K562 (cell line): Measurements from ENCODE around the gene ZNF627. TPM values are rescaled to one million over a fixed set of nuclear protein-coding genes. Genes with fewer than 3 reads are reported as not detected.
A peak's percentile ranks its signal among the peaks of the same experiment; 100 is the strongest.

Source experiments
- ATAC-seq: fragments of 200-7000 bp; cut with Tn5 transposase; 3 replicates; pipeline ENCODE4 v1.9.1; 2020; ENCODE audit warnings: moderate library complexity
- BruUV-seq: library from RNA; stranded (reverse); fragments of 400-500 nt; replicated peaks from 2 replicates; lab custom pipeline; 2021; lab: Mats Ljungman, UMichigan
- CTCF ChIA-PET: fragments of 300-600 bp; formaldehyde crosslinking; extraction: SDS; loops from one replicate; lab custom pipeline; 2021; ENCODE audit warnings: low intra/inter-chr PET ratio; lab: Yijun Ruan, JAX
- POLR2A ChIA-PET: fragments of 300-600, 350-650 bp; sonication (Branson Sonifier 250); formaldehyde crosslinking; extraction: SDS; loops from one replicate; lab custom pipeline; 2021; ENCODE audit warnings: antibody characterized with exemption, inconsistent platforms; lab: Yijun Ruan, JAX
- DNase-seq, 4 experiments: peaks; one replicate each; pipeline versions ENCODE4 v3.0.0 to v3.0.0-alpha.2; 2011 to 2018; ENCODE audit warnings: low spot score in 3 of 4, mixed read lengths in 3 of 4; ENCODE audit errors: extremely low read depth in 1 of 4
- FAIRE-seq: peaks from 2 replicates; lab custom pipeline; 2011; peaks lifted over from hg19 to GRCh38; lab: Jason Lieb, UNC
- H2AFZ ChIP-seq: 2 replicates; pipeline ENCODE4 v1.6.0; 2011; ENCODE audit warnings: low read depth, low read length, control low read depth, inconsistent platforms
- H3K27ac ChIP-seq: fragments of 200-600 bp; 3 replicates; pipeline ENCODE4 v1.8.0; 2011; ENCODE audit warnings: low read depth, mild to moderate bottlenecking, control low read depth, inconsistent platforms, low read length, moderate library complexity, mixed read lengths; ENCODE audit errors: extremely low read depth
- H3K27me3 ChIP-seq, 2 experiments: fragments of 300-600 bp in 1 of 2; 2 replicates in 1 of 2; 3 replicates in 1 of 2; pipeline versions ENCODE4 v1.6.0 to v1.8.0; 2011; ENCODE audit warnings: inconsistent platforms in 2 of 2, low read length in 2 of 2, mild to moderate bottlenecking in 1 of 2, mixed read lengths in 1 of 2, moderate library complexity in 1 of 2; ENCODE audit not compliant: control insufficient read depth in 2 of 2, insufficient read depth in 2 of 2
- H3K36me3 ChIP-seq: fragments of 300-600 bp; 3 replicates; pipeline ENCODE4 v1.8.0; 2011; ENCODE audit warnings: mild to moderate bottlenecking, low read length, inconsistent platforms; ENCODE audit not compliant: control insufficient read depth, insufficient read depth
- H3K4me1 ChIP-seq, 2 experiments: fragments of 200-600 bp in 1 of 2; replicated peaks in 1 of 2; 2 replicates in 1 of 2; 3 replicates in 1 of 2; pipeline versions ENCODE4 v1.5.1 to v1.8.0; 2011; ENCODE audit warnings: inconsistent platforms in 2 of 2, low read length in 2 of 2, mild to moderate bottlenecking in 1 of 2, mixed read lengths in 1 of 2, moderate library complexity in 1 of 2; ENCODE audit not compliant: control insufficient read depth in 2 of 2, insufficient read depth in 2 of 2
- H3K4me2 ChIP-seq: 2 replicates; pipeline ENCODE4 v1.6.1; 2011; ENCODE audit warnings: low read length, control low read depth, inconsistent platforms, mixed read lengths; ENCODE audit not compliant: insufficient read depth
- H3K4me3 ChIP-seq: fragments of 200-600 bp; sonication (generic), shearing (Covaris generic); 2 replicates; pipeline ENCODE4 v1.5.1; 2016; ENCODE audit warnings: control low read depth, inconsistent platforms
- H3K79me2 ChIP-seq: fragments of 200-600 bp; 3 replicates; pipeline ENCODE4 v1.8.0; 2011; ENCODE audit warnings: low read length, inconsistent platforms; ENCODE audit not compliant: control insufficient read depth, insufficient read depth
- H3K9ac ChIP-seq, 2 experiments: 2 replicates each; pipeline versions ENCODE4 v1.6.0 to v1.6.1; 2011; ENCODE audit warnings: low read depth in 2 of 2, low read length in 2 of 2, control low read depth in 1 of 2, inconsistent platforms in 1 of 2, mild to moderate bottlenecking in 1 of 2, mixed read lengths in 1 of 2; ENCODE audit not compliant: insufficient read depth in 1 of 2
- H3K9me1 ChIP-seq: one replicate; pipeline ENCODE4 v1.6.0; 2011; ENCODE audit warnings: inconsistent platforms, mild to moderate bottlenecking, low read length, moderate library complexity; ENCODE audit not compliant: control insufficient read depth, insufficient read depth
- H3K9me3 ChIP-seq: replicated peaks from 2 replicates; pipeline ENCODE4 v1.5.1; 2011; ENCODE audit warnings: low read depth, low read length, inconsistent platforms; ENCODE audit not compliant: control insufficient read depth, insufficient read depth
- H4K20me1 ChIP-seq: replicated peaks from 2 replicates; pipeline ENCODE4 v1.6.1; 2011; ENCODE audit warnings: low read length, inconsistent platforms, mixed read lengths; ENCODE audit not compliant: control insufficient read depth, insufficient read depth
- ARID1B ChIP-seq: fragments of 450-650 bp; IDR thresholded peaks from 2 replicates; pipeline ENCODE4 v1.6.1; 2016; ENCODE audit warnings: antibody characterized with exemption, mild to moderate bottlenecking, inconsistent platforms
- ELF4 ChIP-seq: fragments of 450-650 bp; formaldehyde crosslinking; IDR thresholded peaks from 2 replicates; pipeline ENCODE4 v1.4.0; 2022; ENCODE audit warnings: missing genetic modification characterization
- EP400 ChIP-seq: fragments of 450-650 bp; IDR thresholded peaks from 2 replicates; pipeline ENCODE4 v1.6.1; 2017; ENCODE audit warnings: antibody characterized with exemption, mild to moderate bottlenecking, moderate library complexity
- FOXA1 ChIP-seq: fragments of 450-650 bp; IDR thresholded peaks from 2 replicates; pipeline ENCODE4 v1.6.1; 2016; ENCODE audit warnings: mild to moderate bottlenecking, borderline replicate concordance
- MIER1 ChIP-seq: fragments of 450-650 bp; IDR thresholded peaks from 2 replicates; pipeline ENCODE4 v1.6.1; 2016; ENCODE audit warnings: antibody characterized with exemption, mild to moderate bottlenecking, low read depth
- NCOA1 ChIP-seq: fragments of 450-650 bp; IDR thresholded peaks from 2 replicates; pipeline ENCODE4 v1.6.1; 2016; ENCODE audit warnings: low read depth
- OTX1 ChIP-seq: fragments of 450-650 bp; formaldehyde crosslinking; IDR thresholded peaks from 2 replicates; pipeline ENCODE4 v1.4.0; 2022; ENCODE audit warnings: mild to moderate bottlenecking
- RBFOX2 ChIP-seq: fragments of 200-400 bp; formaldehyde crosslinking; IDR thresholded peaks from 2 replicates; pipeline ENCODE4 v1.6.1; 2017; ENCODE audit warnings: low read depth, mild to moderate bottlenecking, low read length, moderate library complexity
- RBM17 ChIP-seq: fragments of 200-400 bp; formaldehyde crosslinking; IDR thresholded peaks from 2 replicates; pipeline ENCODE4 v1.6.1; 2017; ENCODE audit warnings: low read depth, mild to moderate bottlenecking, low read length, borderline replicate concordance
- RHOXF2B ChIP-seq: fragments of 250-450 bp; sonication (Bioruptor Pico); conservative IDR thresholded peaks from 2 replicates; pipeline ENCODE4 v1.5.1; 2021
- SIN3B ChIP-seq: fragments of 450-650 bp; IDR thresholded peaks from 2 replicates; pipeline ENCODE4 v1.6.1; 2017; ENCODE audit warnings: low read depth, mild to moderate bottlenecking, moderate library complexity
- TAF9B ChIP-seq: fragments of 450-650 bp; IDR thresholded peaks from 2 replicates; pipeline ENCODE4 v1.6.1; 2018; ENCODE audit warnings: mild to moderate bottlenecking; ENCODE audit not compliant: partially characterized antibody
- ZNF12 ChIP-seq: sonication (generic); formaldehyde crosslinking; IDR thresholded peaks from 2 replicates; pipeline ENCODE4 v1.4.0; 2020; ENCODE audit warnings: mild to moderate bottlenecking, missing genetic modification reagents
- ZNF583 ChIP-seq: fragments of 250-450 bp; sonication (Bioruptor Pico); IDR thresholded peaks from 2 replicates; pipeline ENCODE4 v1.4.0; 2020
- ZNF589 ChIP-seq: fragments of 200-800 bp; sonication (Bioruptor generic); IDR thresholded peaks from 2 replicates; pipeline ENCODE4 v1.6.1; 2016; ENCODE audit warnings: low read depth, missing genetic modification characterization, missing compliant biosample characterization
- ZNF644 ChIP-seq: fragments of 200-800 bp; sonication (Bioruptor generic); IDR thresholded peaks from 2 replicates; pipeline ENCODE4 v1.6.1; 2016; ENCODE audit warnings: low read depth, missing genetic modification characterization, missing compliant biosample characterization
- WGBS: fragments of 100-300 bp; shearing (Covaris generic); methylation state at CpG from one replicate; pipeline ENCODE4 v1.1.6; 2016; ENCODE audit warnings: low coverage, mixed read lengths; ENCODE audit not compliant: insufficient coverage; ENCODE audit errors: missing lambda C conversion rate; 5-methylcytosine and 5-hydroxymethylcytosine counted together
- in situ Hi-C: fragments of 300-500 bp; cut with MboI; formaldehyde crosslinking; loops from 4 replicates; pipeline ENCODE4 v1.15.0; 2018; ENCODE audit warnings: inconsistent platforms, mixed read lengths
- intact Hi-C: fragments of 100-400 bp; cut with micrococcal nuclease; formaldehyde crosslinking; loops from 2 replicates; pipeline ENCODE4 v1.14.2; 2022
- polyA plus RNA-seq, 8 experiments: library from polyadenylated mRNA; depleted of rRNA in 4 of 8; stranded (reverse) in 5 of 8; unstranded in 3 of 8; fragments of >200 nt; fragmentation: Nextera tagmentation in 2 of 8; fragmentation: Illumina TruSeq in 1 of 8; extraction: Ambion mirVana in 2 of 8; extraction: Trizol in 1 of 8; gene quantifications; 2 replicates each; pipeline versions ENCODE4 v1.2.1 to v1.2.3, GENCODE V29; 2011 to 2014; ENCODE audit warnings: inconsistent platforms in 1 of 8, missing spikeins in 1 of 8
- total RNA-seq, 7 experiments: library from RNA; depleted of rRNA in 6 of 7; stranded (reverse); fragments of >200 nt in 6 of 7; fragmentation: Illumina TruSeq in 2 of 7; extraction: Trizol in 2 of 7; gene quantifications; 2 replicates each; pipeline versions ENCODE4 v1.2.1 to v1.2.3, GENCODE V29; 2011 to 2021; ENCODE audit warnings: low replicate concordance in 1 of 7
- TF ChIP-seq, protein P1 (sequence below), 2 experiments: fragments of 450-650 bp in 1 of 2; IDR thresholded peaks; 2 replicates each; pipeline ENCODE4 v1.6.1; 2011 to 2017; ENCODE audit warnings: low read depth in 2 of 2, antibody characterized with exemption in 1 of 2, borderline replicate concordance in 1 of 2, low read length in 1 of 2, mild to moderate bottlenecking in 1 of 2, mixed read lengths in 1 of 2; ENCODE audit not compliant: control insufficient read depth in 1 of 2
- TF ChIP-seq, protein P2 (sequence below): fragments of 450-650 bp; conservative IDR thresholded peaks from 2 replicates; pipeline ENCODE4 v1.6.1; 2016; ENCODE audit warnings: missing genetic modification characterization, low read depth, mild to moderate bottlenecking, control low read depth, missing compliant biosample characterization

Gene ZNF627
- total and polyA plus RNA-seq, 9 of the 15 experiments (the other 6 are each of a cell fraction or from before 2014, with no cell fraction given): 6.4 to 19.9 (median 10.6) TPM

DNA sequence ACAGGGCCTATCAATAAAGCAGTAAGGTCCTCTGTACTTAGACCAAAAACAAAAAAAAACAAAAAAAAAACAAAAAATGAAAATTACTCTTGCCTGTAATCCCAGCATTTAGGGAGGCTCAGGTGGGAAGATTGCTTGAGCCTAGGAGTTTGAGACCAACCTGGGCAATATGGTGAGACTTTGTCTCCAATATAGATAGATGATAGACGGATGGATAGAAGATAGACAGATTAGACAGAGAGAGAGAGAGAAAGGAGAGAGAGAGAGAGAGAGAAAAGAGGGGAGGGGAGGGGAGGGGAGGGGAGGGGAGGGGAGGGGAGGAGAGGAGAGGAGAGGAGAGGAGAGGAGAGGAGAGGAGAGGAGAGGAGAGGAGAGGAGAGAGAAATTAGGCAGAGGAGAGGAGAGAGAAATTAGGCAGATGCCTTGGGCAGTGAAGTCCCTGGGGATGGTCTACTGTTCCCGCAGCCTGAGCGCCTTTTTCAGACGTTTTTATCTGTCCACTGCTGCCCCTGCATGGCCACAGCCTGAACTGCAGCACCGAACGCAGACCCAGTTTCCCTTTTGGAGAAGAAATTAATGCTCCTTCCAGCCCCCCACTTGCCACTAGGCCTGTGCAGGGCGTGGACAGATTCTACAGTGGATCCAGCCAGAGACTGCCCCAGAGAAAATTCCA is 9.8 kb upstream of the ZNF627 start:
- DNase-seq: peak; percentile 77 to 87 (median 80)
- no peaks in the 10 kb centered on the region for H3K27me3 ChIP-seq
- H3K36me3 ChIP-seq: no peaks in the 10 kb centered on the region
- H3K9me1 ChIP-seq: no peaks in the 10 kb centered on the region
- ChIA-PET CTCF (interaction anchor here (0.6 to 2.6 kb wide), 4 partner anchors 28 to 135 kb away, joined by 5 to 32 read pairs (median 7); partner anchors contain the start of gene ELOF1), POLR2A (interaction anchor here (0.6 to 1.2 kb wide), 2 partner anchors 24 to 49 kb away, joined by 3 read pairs; partner anchors contain the start of gene CNN1)
- no peaks in the 10 kb centered on the region for H3K9me3 ChIP-seq
- H2AFZ ChIP-seq: peak overlapping the region; percentile 57
- no TSS peak for BruUV-seq
- no peaks in the 10 kb centered on the region for H3K79me2 ChIP-seq
- in situ Hi-C loops (loop anchor here (5.0 kb wide), 1 partner anchor 90 kb away; no protein-coding TSS in a partner anchor), intact Hi-C loops (loop anchor here (1.0 kb wide), 3 partner anchors 23 to 91 kb away; no protein-coding TSS in a partner anchor)
- no peaks in the 10 kb centered on the region for H4K20me1 ChIP-seq
- peak overlapping the region; percentile 4 to 86; a peak in 1 of 4 replicates for H3K9ac ChIP-seq
- peaks cover 12 to 20% of the 10 kb centered on the region in 2 experiments; a peak in 4 of 5 replicates for H3K4me1 ChIP-seq
- peak; percentile 93 for ATAC-seq
- H3K27ac ChIP-seq: no peak overlapping the region
- no peak overlapping the region for H3K4me3 ChIP-seq
- WGBS: 3% methylated on average over 7 of the region's 7 CpGs
- FAIRE-seq: peak; percentile 94
- H3K4me2 ChIP-seq: peak overlapping the region; percentile 47
- TF ChIP-seq RHOXF2B (CRISPR knock-in tag) (no peak), EP400 (no peak), NCOA1 (no peak), ARID1B (0 out of 2 replicates have a peak, but pooled peaks have one; percentile 10), RBFOX2 (no peak), MIER1 (no peak), TAF9B (no peak), ZNF583 (CRISPR knock-in tag) (no peak), FOXA1 (no peak), OTX1 (CRISPR knock-in tag) (no peak), ZNF12 (no peak), RBM17 (no peak), ZNF589 (CRISPR knock-in tag) (no peak), SIN3B (no peak), ELF4 (no peak), ZNF644 (tag) (no peak)
- TF ChIP-seq, protein P1, sequence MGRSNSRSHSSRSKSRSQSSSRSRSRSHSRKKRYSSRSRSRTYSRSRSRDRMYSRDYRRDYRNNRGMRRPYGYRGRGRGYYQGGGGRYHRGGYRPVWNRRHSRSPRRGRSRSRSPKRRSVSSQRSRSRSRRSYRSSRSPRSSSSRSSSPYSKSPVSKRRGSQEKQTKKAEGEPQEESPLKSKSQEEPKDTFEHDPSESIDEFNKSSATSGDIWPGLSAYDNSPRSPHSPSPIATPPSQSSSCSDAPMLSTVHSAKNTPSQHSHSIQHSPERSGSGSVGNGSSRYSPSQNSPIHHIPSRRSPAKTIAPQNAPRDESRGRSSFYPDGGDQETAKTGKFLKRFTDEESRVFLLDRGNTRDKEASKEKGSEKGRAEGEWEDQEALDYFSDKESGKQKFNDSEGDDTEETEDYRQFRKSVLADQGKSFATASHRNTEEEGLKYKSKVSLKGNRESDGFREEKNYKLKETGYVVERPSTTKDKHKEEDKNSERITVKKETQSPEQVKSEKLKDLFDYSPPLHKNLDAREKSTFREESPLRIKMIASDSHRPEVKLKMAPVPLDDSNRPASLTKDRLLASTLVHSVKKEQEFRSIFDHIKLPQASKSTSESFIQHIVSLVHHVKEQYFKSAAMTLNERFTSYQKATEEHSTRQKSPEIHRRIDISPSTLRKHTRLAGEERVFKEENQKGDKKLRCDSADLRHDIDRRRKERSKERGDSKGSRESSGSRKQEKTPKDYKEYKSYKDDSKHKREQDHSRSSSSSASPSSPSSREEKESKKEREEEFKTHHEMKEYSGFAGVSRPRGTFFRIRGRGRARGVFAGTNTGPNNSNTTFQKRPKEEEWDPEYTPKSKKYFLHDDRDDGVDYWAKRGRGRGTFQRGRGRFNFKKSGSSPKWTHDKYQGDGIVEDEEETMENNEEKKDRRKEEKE (IDR thresholded peaks at IDR 0.05; ENCODE audit: borderline replicate concordance in 1 of 2, control insufficient read depth in 1 of 2, low read depth in 2 of 2, low read length in 1 of 2): no peak
- TF ChIP-seq, protein P2, sequence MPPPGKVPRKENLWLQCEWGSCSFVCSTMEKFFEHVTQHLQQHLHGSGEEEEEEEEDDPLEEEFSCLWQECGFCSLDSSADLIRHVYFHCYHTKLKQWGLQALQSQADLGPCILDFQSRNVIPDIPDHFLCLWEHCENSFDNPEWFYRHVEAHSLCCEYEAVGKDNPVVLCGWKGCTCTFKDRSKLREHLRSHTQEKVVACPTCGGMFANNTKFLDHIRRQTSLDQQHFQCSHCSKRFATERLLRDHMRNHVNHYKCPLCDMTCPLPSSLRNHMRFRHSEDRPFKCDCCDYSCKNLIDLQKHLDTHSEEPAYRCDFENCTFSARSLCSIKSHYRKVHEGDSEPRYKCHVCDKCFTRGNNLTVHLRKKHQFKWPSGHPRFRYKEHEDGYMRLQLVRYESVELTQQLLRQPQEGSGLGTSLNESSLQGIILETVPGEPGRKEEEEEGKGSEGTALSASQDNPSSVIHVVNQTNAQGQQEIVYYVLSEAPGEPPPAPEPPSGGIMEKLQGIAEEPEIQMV (tag): no peak
